SK-N-SH (cell line): ENCODE results near the gene TBC1D16. TPM values are rescaled to one million over a fixed set of nuclear protein-coding genes. Genes with fewer than 3 reads are reported as not detected.

ENCODE experiments used
- CTCF ChIA-PET: fragments of 300-600, 350-600 bp; formaldehyde crosslinking; extraction: SDS; loops from one replicate; lab custom pipeline; 2021; lab: Yijun Ruan, JAX
- POLR2A ChIA-PET: fragments of 350-600 bp; sonication (Branson Sonifier 250); formaldehyde crosslinking; extraction: SDS; loops from one replicate; lab custom pipeline; 2020; ENCODE audit warnings: antibody characterized with exemption, inconsistent platforms; lab: Yijun Ruan, JAX
- DNase-seq: peaks from one replicate; pipeline ENCODE4 v3.0.0; 2012
- H2AFZ ChIP-seq: fragments of 200-600 bp; sonication (generic); 2 replicates; pipeline ENCODE4 v1.8.1; 2016; ENCODE audit warnings: antibody characterized with exemption, mild to moderate bottlenecking, low read depth
- H3F3A ChIP-seq: fragments of 200-600 bp; sonication (generic); replicated peaks from 2 replicates; pipeline ENCODE3; 2016; ENCODE audit warnings: antibody characterized with exemption, mild to moderate bottlenecking; ENCODE audit not compliant: insufficient read depth
- H3K27ac ChIP-seq, 2 experiments: fragments of 200-500 bp in 1 of 2; fragments of 200-600 bp in 1 of 2; sonication (Bioruptor generic) in 1 of 2; sonication (generic), shearing (Covaris generic) in 1 of 2; 2 replicates each; pipeline versions ENCODE4 v1.5.1 to v1.6.1; 2014 to 2016; ENCODE audit warnings: low read depth in 2 of 2, inconsistent platforms in 1 of 2, low read length in 1 of 2, mild to moderate bottlenecking in 1 of 2, mixed read lengths in 1 of 2
- H3K27me3 ChIP-seq: fragments of 200-600 bp; sonication (generic), shearing (Covaris generic); 2 replicates; pipeline ENCODE4 v1.6.1; 2016; ENCODE audit warnings: mixed run types; ENCODE audit not compliant: insufficient read depth
- H3K36me3 ChIP-seq, 2 experiments: fragments of 200-500 bp in 1 of 2; fragments of 200-600 bp in 1 of 2; sonication (Bioruptor generic) in 1 of 2; sonication (generic) in 1 of 2; replicated peaks in 1 of 2; 2 replicates each; pipeline versions ENCODE3 to v1.5.1; 2014 to 2016; ENCODE audit warnings: low read length in 1 of 2, mild to moderate bottlenecking in 1 of 2; ENCODE audit not compliant: insufficient read depth in 2 of 2, control insufficient read depth in 1 of 2
- H3K4me1 ChIP-seq, 2 experiments: fragments of 200-500 bp in 1 of 2; fragments of 200-600 bp in 1 of 2; sonication (Bioruptor generic) in 1 of 2; sonication (generic), shearing (Covaris generic) in 1 of 2; 2 replicates each; pipeline versions ENCODE4 v1.5.1 to v1.6.1; 2014 to 2016; ENCODE audit warnings: low read depth in 1 of 2, low read length in 1 of 2, mixed run types in 1 of 2; ENCODE audit not compliant: insufficient read depth in 2 of 2, control insufficient read depth in 1 of 2
- H3K4me2 ChIP-seq: fragments of 200-600 bp; sonication (generic), shearing (Covaris generic); 2 replicates; pipeline ENCODE4 v1.6.1; 2017; ENCODE audit warnings: mixed run types
- H3K4me3 ChIP-seq, 2 experiments: fragments of 200-500 bp in 1 of 2; fragments of 200-600 bp in 1 of 2; sonication (Bioruptor generic) in 1 of 2; sonication (generic), shearing (Covaris generic) in 1 of 2; 2 replicates each; pipeline versions ENCODE4 v1.5.1 to v1.8.1; 2014 to 2016; ENCODE audit warnings: low read depth in 2 of 2, inconsistent platforms in 1 of 2, low read length in 1 of 2, mild to moderate bottlenecking in 1 of 2, mixed read lengths in 1 of 2, moderate library complexity in 1 of 2
- H3K79me2 ChIP-seq: fragments of 200-600 bp; sonication (generic); 2 replicates; pipeline ENCODE4 v1.8.1; 2017; ENCODE audit warnings: mild to moderate bottlenecking; ENCODE audit not compliant: insufficient read depth
- H3K9ac ChIP-seq: fragments of 200-600 bp; sonication (generic); 2 replicates; pipeline ENCODE4 v1.6.1; 2017; ENCODE audit warnings: mixed run types
- H3K9me2 ChIP-seq: fragments of 200-600 bp; sonication (generic); 2 replicates; pipeline ENCODE4 v1.6.1; 2017; ENCODE audit warnings: mixed run types
- H3K9me3 ChIP-seq: fragments of 200-600 bp; sonication (generic); 2 replicates; pipeline ENCODE4 v1.6.1; 2017; ENCODE audit warnings: mixed run types, mild to moderate bottlenecking, moderate library complexity
- H4K20me1 ChIP-seq: fragments of 200-600 bp; sonication (generic); 2 replicates; pipeline ENCODE4 v1.6.1; 2017; ENCODE audit warnings: mild to moderate bottlenecking, mixed run types; ENCODE audit not compliant: insufficient read depth
- EZH2phosphoT487 ChIP-seq: fragments of 200-600 bp; sonication (generic); IDR thresholded peaks from 2 replicates; pipeline ENCODE4 v1.6.1; 2017; ENCODE audit warnings: low read depth, mixed run types, mild to moderate bottlenecking, antibody characterized with exemption, moderate library complexity, borderline replicate concordance
- FOSL2 ChIP-seq: IDR thresholded peaks from 2 replicates; pipeline ENCODE4 v1.4.0; 2012; ENCODE audit warnings: low read depth, mild to moderate bottlenecking, moderate library complexity, borderline replicate concordance
- FOXM1 ChIP-seq: IDR thresholded peaks from 2 replicates; pipeline ENCODE4 v1.4.0; 2012; ENCODE audit warnings: low read depth, mild to moderate bottlenecking
- GATA2 ChIP-seq: sonication (generic); formaldehyde crosslinking; IDR thresholded peaks from 2 replicates; pipeline ENCODE4 v1.5.0; 2020; ENCODE audit warnings: mild to moderate bottlenecking, missing genetic modification reagents
- JUND ChIP-seq: IDR thresholded peaks from 2 replicates; pipeline ENCODE4 v1.4.0; 2012
- MAX ChIP-seq: IDR thresholded peaks from 2 replicates; pipeline ENCODE4 v1.4.0; 2012; ENCODE audit warnings: low read depth
- NFIC ChIP-seq: IDR thresholded peaks from 2 replicates; pipeline ENCODE4 v1.4.0; 2012; ENCODE audit warnings: borderline replicate concordance
- NRF1 ChIP-seq: IDR thresholded peaks from 2 replicates; pipeline ENCODE4 v1.6.1; 2012; ENCODE audit warnings: low read depth, mild to moderate bottlenecking, low read length
- PBX3 ChIP-seq: IDR thresholded peaks from 2 replicates; pipeline ENCODE4; 2012
- POLR2AphosphoS5 ChIP-seq: IDR thresholded peaks from 2 replicates; pipeline ENCODE4 v1.6.1; 2012; ENCODE audit warnings: low read depth, low read length
- REST ChIP-seq: IDR thresholded peaks from 2 replicates; pipeline ENCODE4 v1.6.1; 2012; ENCODE audit warnings: mild to moderate bottlenecking, low read depth, low read length, moderate library complexity
- RXRA ChIP-seq: IDR thresholded peaks from 2 replicates; pipeline ENCODE4 v1.4.0; 2012; ENCODE audit warnings: low read depth, mild to moderate bottlenecking, borderline replicate concordance
- SIN3A ChIP-seq: IDR thresholded peaks from 2 replicates; pipeline ENCODE4 v1.6.1; 2012; ENCODE audit warnings: low read depth, mild to moderate bottlenecking, low read length, moderate library complexity, borderline replicate concordance
- TAF1 ChIP-seq: IDR thresholded peaks from 2 replicates; pipeline ENCODE4 v1.6.1; 2012; ENCODE audit warnings: low read depth, mild to moderate bottlenecking, low read length, moderate library complexity, borderline replicate concordance
- TCF12 ChIP-seq: IDR thresholded peaks from 2 replicates; pipeline ENCODE4 v1.4.0; 2012
- USF1 ChIP-seq: IDR thresholded peaks from 2 replicates; pipeline ENCODE4 v1.4.0; 2012; ENCODE audit warnings: low read depth, borderline replicate concordance
- USF2 ChIP-seq: fragments of 150-350 bp; IDR thresholded peaks from 2 replicates; pipeline ENCODE4 v1.6.1; 2017; ENCODE audit warnings: antibody characterized with exemption, low read length, low read depth, borderline replicate concordance
- YY1 ChIP-seq: IDR thresholded peaks from 2 replicates; pipeline ENCODE4 v1.4.0; 2012; ENCODE audit warnings: low read depth, mild to moderate bottlenecking
- WGBS: methylation state at CpG from one replicate; pipeline ENCODE4 v1.1.6; 2017; ENCODE audit warnings: low lambda C conversion rate; 5-methylcytosine and 5-hydroxymethylcytosine counted together
- polyA plus RNA-seq, 3 experiments: library from polyadenylated mRNA; depleted of rRNA; stranded (reverse); fragments of >200 nt; gene quantifications; 2 replicates each; pipeline ENCODE4 v1.2.3, GENCODE V29; 2012

Gene TBC1D16
- polyA plus RNA-seq, 1 of the 3 experiments (the other 2 are of a cell fraction): 14.5 TPM

- Histone ChIP-seq H3K4me1 (peaks cover 3% of the 10 kb centered on the region in 2 experiments; a peak in 2 of 4 replicates), H3K79me2 (no peaks in the 10 kb centered on the region; the same call in 1 of the 2 replicates), H3K9me2 (no peaks in the 10 kb centered on the region), H3K4me2 (no peak overlapping the region), H3F3A (no peaks in the 10 kb centered on the region), H3K27me3 (no peaks in the 10 kb centered on the region), H3K27ac (no peak overlapping the region), H3K36me3 (peaks cover 0 to 34% of the 10 kb centered on the region in 2 experiments), H3K4me3 (no peak overlapping the region), H2AFZ (no peak overlapping the region), H3K9me3 (no peaks in the 10 kb centered on the region), H4K20me1 (peaks cover 17% of the 10 kb centered on the region), H3K9ac (no peak overlapping the region)
- POLR2A ChIA-PET: no interaction called here
- WGBS: 95% methylated on average over 35 of the region's 36 CpGs
- no peak for TF ChIP-seq USF1
- no peak for TF ChIP-seq NFIC
- no peak for TF ChIP-seq TCF12
- no peak for TF ChIP-seq JUND
- no peak for TF ChIP-seq EZH2phosphoT487
- no peak for TF ChIP-seq PBX3
- TF ChIP-seq YY1: no peak
- no peak for TF ChIP-seq FOXM1
- TF ChIP-seq POLR2AphosphoS5: no peak
- no peak for TF ChIP-seq USF2
- no peak for TF ChIP-seq REST
- TF ChIP-seq TAF1: no peak
- TF ChIP-seq RXRA: no peak
- TF ChIP-seq NRF1: no peak
- no peak for TF ChIP-seq GATA2
- TF ChIP-seq FOSL2: no peak
- no peak for TF ChIP-seq MAX
- TF ChIP-seq SIN3A: no peak
- CTCF ChIA-PET: interaction anchor here (0.7 to 0.9 kb wide), 2 partner anchors 15 to 54 kb away, joined by 3 read pairs; no protein-coding TSS in a partner anchor
- DNase-seq: peak; percentile 38
Measured at GRCh38 chr17:79952265-79952877, 83.3 kb downstream of the TBC1D16 start.
